Fibroblast of lung (primary cell): ENCODE measurements around the gene PDHX. TPM values are rescaled to one million over a fixed set of nuclear protein-coding genes. Genes with fewer than 3 reads are reported as not detected.

Source experiments
- DNase-seq, 2 donors: peaks; one replicate each; pipeline versions ENCODE4 v3.0.0 to v3.0.0-alpha.2; 2010; ENCODE audit warnings: low read depth in 2 of 2
- H2AFZ ChIP-seq: 2 replicates; pipeline ENCODE4 v1.5.1; 2012; ENCODE audit warnings: low read length, control low read depth, inconsistent platforms
- H3K27ac ChIP-seq: 2 replicates; pipeline ENCODE4 v1.5.1; 2011; ENCODE audit warnings: low read length, control low read depth; ENCODE audit not compliant: insufficient read depth
- H3K27me3 ChIP-seq: 2 replicates; pipeline ENCODE4 v1.5.1; 2011; ENCODE audit warnings: mild to moderate bottlenecking, low read length; ENCODE audit not compliant: control insufficient read depth, insufficient read depth
- H3K36me3 ChIP-seq: 2 replicates; pipeline ENCODE4 v1.5.1; 2011; ENCODE audit warnings: low read length; ENCODE audit not compliant: control insufficient read depth, insufficient read depth
- H3K4me1 ChIP-seq: 2 replicates; pipeline ENCODE4 v1.5.1; 2011; ENCODE audit warnings: low read length; ENCODE audit not compliant: control insufficient read depth, insufficient read depth; ENCODE audit errors: extremely low read depth
- H3K4me2 ChIP-seq: 2 replicates; pipeline ENCODE4 v1.5.1; 2011; ENCODE audit warnings: low read length, control low read depth; ENCODE audit not compliant: insufficient read depth; ENCODE audit errors: extremely low read depth
- H3K4me3 ChIP-seq, 4 experiments: fragments of 200-600 bp in 1 of 4; sonication (generic) in 1 of 4; replicated peaks in 1 of 4; 2 replicates each; pipeline ENCODE4 v1.5.1; 2011 to 2016; ENCODE audit warnings: low read length in 4 of 4, low read depth in 3 of 4, mild to moderate bottlenecking in 3 of 4, control low read depth in 2 of 4, inconsistent platforms in 1 of 4, mixed read lengths in 1 of 4; ENCODE audit not compliant: insufficient read depth in 1 of 4; ENCODE audit errors: control extremely low read depth in 1 of 4
- H3K79me2 ChIP-seq: 2 replicates; pipeline ENCODE4 v1.5.1; 2012; ENCODE audit warnings: mild to moderate bottlenecking, low read length, inconsistent platforms; ENCODE audit not compliant: control insufficient read depth, insufficient read depth
- H3K9ac ChIP-seq: 2 replicates; pipeline ENCODE4 v1.5.1; 2011; ENCODE audit warnings: mild to moderate bottlenecking, low read length, control low read depth; ENCODE audit not compliant: insufficient read depth
- H3K9me3 ChIP-seq: 2 replicates; pipeline ENCODE4 v1.5.1; 2012; ENCODE audit warnings: low read depth, low read length; ENCODE audit not compliant: control insufficient read depth, insufficient read depth
- H4K20me1 ChIP-seq: 2 replicates; pipeline ENCODE4 v1.5.1; 2011; ENCODE audit warnings: low read length; ENCODE audit not compliant: control insufficient read depth, insufficient read depth; ENCODE audit errors: extremely low read depth
- EZH2 ChIP-seq: IDR thresholded peaks from 2 replicates; pipeline ENCODE4 v1.5.1; 2012; ENCODE audit warnings: low read length, control low read depth, mild to moderate bottlenecking; ENCODE audit errors: missing control alignments
- polyA plus RNA-seq, 2 donors: library from polyadenylated mRNA; depleted of rRNA in 1 of 2; stranded (reverse) in 1 of 2; unstranded in 1 of 2; fragments of >200 nt; gene quantifications; 2 replicates each; pipeline ENCODE4 v1.2.1, GENCODE V29; 2011 to 2012; ENCODE audit warnings: missing spikeins in 1 of 2
- total RNA-seq: library from RNA; depleted of rRNA; stranded (reverse); fragments of >200 nt; gene quantifications from 2 replicates; pipeline ENCODE4 v1.2.1, GENCODE V29; 2014
- TF ChIP-seq, protein P1 (sequence below), 2 donors: IDR thresholded peaks in 1 of 2; conservative IDR thresholded peaks in 1 of 2; 1 replicate in 1 of 2; 2 replicates in 1 of 2; pipeline ENCODE4 v1.5.1; 2011 to 2012; ENCODE audit warnings: low read length in 2 of 2, control low read depth in 1 of 2, inconsistent platforms in 1 of 2, low read depth in 1 of 2, mild to moderate bottlenecking in 1 of 2

The PDHX gene
- total and polyA plus RNA-seq, 2 donors (not counting 1 experiment from before 2014, with no cell fraction given) = 29.6 to 36.5 TPM

DNA sequence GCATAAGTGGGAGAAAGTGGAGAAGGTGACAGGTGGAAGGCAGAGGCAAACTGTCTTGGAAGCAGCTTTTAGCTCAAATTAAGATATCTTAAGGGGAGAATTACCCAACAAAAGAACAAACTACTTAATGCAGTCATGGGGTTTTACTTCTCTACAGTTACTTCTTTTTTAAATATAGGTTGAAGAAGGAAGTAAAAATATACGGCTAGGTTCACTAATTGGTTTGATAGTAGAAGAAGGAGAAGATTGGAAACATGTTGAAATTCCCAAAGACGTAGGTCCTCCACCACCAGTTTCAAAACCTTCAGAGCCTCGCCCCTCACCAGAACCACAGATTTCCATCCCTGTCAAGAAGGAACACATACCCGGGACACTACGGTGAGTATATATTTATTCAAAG lies 40.8 kb downstream of the PDHX start:
- TF ChIP-seq, protein P1, sequence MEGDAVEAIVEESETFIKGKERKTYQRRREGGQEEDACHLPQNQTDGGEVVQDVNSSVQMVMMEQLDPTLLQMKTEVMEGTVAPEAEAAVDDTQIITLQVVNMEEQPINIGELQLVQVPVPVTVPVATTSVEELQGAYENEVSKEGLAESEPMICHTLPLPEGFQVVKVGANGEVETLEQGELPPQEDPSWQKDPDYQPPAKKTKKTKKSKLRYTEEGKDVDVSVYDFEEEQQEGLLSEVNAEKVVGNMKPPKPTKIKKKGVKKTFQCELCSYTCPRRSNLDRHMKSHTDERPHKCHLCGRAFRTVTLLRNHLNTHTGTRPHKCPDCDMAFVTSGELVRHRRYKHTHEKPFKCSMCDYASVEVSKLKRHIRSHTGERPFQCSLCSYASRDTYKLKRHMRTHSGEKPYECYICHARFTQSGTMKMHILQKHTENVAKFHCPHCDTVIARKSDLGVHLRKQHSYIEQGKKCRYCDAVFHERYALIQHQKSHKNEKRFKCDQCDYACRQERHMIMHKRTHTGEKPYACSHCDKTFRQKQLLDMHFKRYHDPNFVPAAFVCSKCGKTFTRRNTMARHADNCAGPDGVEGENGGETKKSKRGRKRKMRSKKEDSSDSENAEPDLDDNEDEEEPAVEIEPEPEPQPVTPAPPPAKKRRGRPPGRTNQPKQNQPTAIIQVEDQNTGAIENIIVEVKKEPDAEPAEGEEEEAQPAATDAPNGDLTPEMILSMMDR (conservative IDR thresholded peaks at IDR 0.05 in 1 of 2, IDR thresholded peaks at IDR 0.05 in 1 of 2; ENCODE audit: low read depth in 1 of 2, low read length in 2 of 2) = no peak
- no peak for TF ChIP-seq EZH2
- no peak for DNase-seq
- no peak overlapping the region for H2AFZ ChIP-seq
- no peak overlapping the region for H3K27ac ChIP-seq
- no peaks in the 10 kb centered on the region for H3K27me3 ChIP-seq
- no peaks in the 10 kb centered on the region for H4K20me1 ChIP-seq
- H3K4me2 ChIP-seq = no peak overlapping the region
- H3K9ac ChIP-seq = no peak overlapping the region
- H3K4me1 ChIP-seq = no peaks in the 10 kb centered on the region
- no peaks in the 10 kb centered on the region for H3K79me2 ChIP-seq
- no peak overlapping the region for H3K4me3 ChIP-seq
- no peaks in the 10 kb centered on the region for H3K9me3 ChIP-seq
- H3K36me3 ChIP-seq = no peaks in the 10 kb centered on the region

DNA sequence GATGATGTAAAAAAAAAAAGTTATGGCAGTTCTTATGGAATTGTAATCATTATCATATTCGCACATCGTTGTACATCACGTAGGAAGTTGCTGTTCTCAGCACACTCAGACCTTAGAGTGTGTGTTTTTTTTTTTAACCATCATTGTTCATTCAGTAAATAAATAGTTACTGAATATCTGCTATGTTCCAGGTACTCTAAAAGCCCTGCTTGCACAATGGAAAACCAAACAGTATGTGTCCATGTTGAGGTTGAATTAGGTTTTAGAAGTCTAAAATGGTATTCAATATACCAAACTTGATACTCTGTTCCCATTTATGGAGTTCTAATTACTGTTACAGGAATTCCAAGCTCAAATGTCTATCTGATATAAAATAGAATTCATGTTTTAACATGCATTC lies 41.2 kb downstream of the PDHX start:
- DNase-seq = no peak
- H3K27me3 ChIP-seq = no peaks in the 10 kb centered on the region
- no peak overlapping the region for H2AFZ ChIP-seq
- TF ChIP-seq, protein P1 (conservative IDR thresholded peaks at IDR 0.05 in 1 of 2, IDR thresholded peaks at IDR 0.05 in 1 of 2; ENCODE audit: low read depth in 1 of 2, low read length in 2 of 2) = no peak
- no peak for TF ChIP-seq EZH2
- H3K4me2 ChIP-seq = no peak overlapping the region
- H3K27ac ChIP-seq = no peak overlapping the region
- no peaks in the 10 kb centered on the region for H3K36me3 ChIP-seq
- no peak overlapping the region for H3K9ac ChIP-seq
- no peak overlapping the region for H3K4me3 ChIP-seq
- H3K79me2 ChIP-seq = no peaks in the 10 kb centered on the region
- H4K20me1 ChIP-seq = no peaks in the 10 kb centered on the region
- no peaks in the 10 kb centered on the region for H3K4me1 ChIP-seq
- H3K9me3 ChIP-seq = no peaks in the 10 kb centered on the region

DNA sequence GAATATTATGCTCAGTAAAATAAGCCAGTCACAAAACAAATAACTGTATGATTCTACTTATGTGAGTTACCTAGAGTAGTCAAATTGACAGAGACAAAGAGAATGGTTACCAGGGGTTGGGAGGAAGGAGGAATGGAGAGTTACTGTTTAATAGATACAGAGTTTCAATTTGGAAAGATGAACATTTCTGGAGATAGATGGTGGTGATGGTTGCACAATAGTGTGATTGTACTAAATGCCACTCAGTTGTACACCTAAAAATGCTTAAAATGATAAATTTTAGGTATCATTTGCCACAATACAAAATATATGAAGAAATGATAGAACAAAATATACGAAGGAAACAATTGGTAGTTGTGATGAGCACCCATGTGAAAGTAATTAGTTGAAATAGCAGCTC lies 43.4 kb downstream of the PDHX start:
- H3K36me3 ChIP-seq = no peaks in the 10 kb centered on the region
- no peaks in the 10 kb centered on the region for H4K20me1 ChIP-seq
- H3K9ac ChIP-seq = no peak overlapping the region
- no peaks in the 10 kb centered on the region for H3K79me2 ChIP-seq
- H3K4me1 ChIP-seq = no peaks in the 10 kb centered on the region
- no peak overlapping the region for H2AFZ ChIP-seq
- no peak overlapping the region for H3K4me3 ChIP-seq
- H3K9me3 ChIP-seq = no peaks in the 10 kb centered on the region
- no peak overlapping the region for H3K4me2 ChIP-seq
- H3K27ac ChIP-seq = no peak overlapping the region
- H3K27me3 ChIP-seq = no peaks in the 10 kb centered on the region
- no peak for DNase-seq
- TF ChIP-seq, protein P1 (conservative IDR thresholded peaks at IDR 0.05 in 1 of 2, IDR thresholded peaks at IDR 0.05 in 1 of 2; ENCODE audit: low read depth in 1 of 2, low read length in 2 of 2) = no peak
- no peak for TF ChIP-seq EZH2
